HG03565 (cell line): ENCODE results near the gene ZC3H11A.
"Not testable (repeated sequence)": the region's sequence is repeated elsewhere in the genome, so short reads cannot be mapped to it uniquely, and the experiment has no call there.

Experiments
- ATAC-seq: cut with Tn5 transposase; IDR thresholded peaks from one replicate; pipeline ENCODE4 v1.9.1; 2021; ENCODE audit warnings: mild to moderate bottlenecking, moderate library complexity; ENCODE audit not compliant: unreplicated experiment

The ZC3H11A gene

GRCh38 chr1:203795441-203796235, at the start of gene ZC3H11A, which contains the start of gene ZBED6:
Gene ZC3H11A, plus strand, starts transcription at chr1:203795623. Its CDS starts 21,448 bp downstream, at chr1:203817071.
Gene ZBED6, plus strand, starts transcription at chr1:203795623. Its CDS starts 1,900 bp downstream, at chr1:203797523.
- ATAC-seq = peak; percentile 95

- no peak for ATAC-seq
Measured at GRCh38 chr1:203746281-203746680, 49.1 kb upstream of the ZC3H11A start.

GRCh38 chr1:203751051-203751450, 44.4 kb upstream of the ZC3H11A start:
- no peak for ATAC-seq

- not testable (repeated sequence) for ATAC-seq
Measured at GRCh38 chr1:203751618-203752361, 43.6 kb upstream of the ZC3H11A start.

- no peak for ATAC-seq
Measured at GRCh38 chr1:203754455-203754864, 41.0 kb upstream of the ZC3H11A start.

GRCh38 chr1:203756036-203756435, 39.4 kb upstream of the ZC3H11A start:
- ATAC-seq = no peak

- not testable (repeated sequence) for ATAC-seq
Measured at GRCh38 chr1:203758749-203759148, 36.7 kb upstream of the ZC3H11A start.

GRCh38 chr1:203760506-203760905, 34.9 kb upstream of the ZC3H11A start:
- no peak for ATAC-seq

- not testable (repeated sequence) for ATAC-seq
Measured at GRCh38 chr1:203761958-203762357, 33.5 kb upstream of the ZC3H11A start.

GRCh38 chr1:203763505-203763904, 31.9 kb upstream of the ZC3H11A start:
- ATAC-seq = no peak

GRCh38 chr1:203764105-203765028, 31.1 kb upstream of the ZC3H11A start:
- ATAC-seq = no peak

GRCh38 chr1:203765029-203765837, 30.2 kb upstream of the ZC3H11A start, which contains the start of gene LAX1:
Gene LAX1, plus strand, starts transcription at chr1:203765183. Its CDS starts 383 bp downstream, at chr1:203765566.
- ATAC-seq = peak; percentile 71

GRCh38 chr1:203768256-203768655, 27.2 kb upstream of the ZC3H11A start:
- ATAC-seq = no peak

- ATAC-seq = no peak
Measured at GRCh38 chr1:203769505-203770343, 25.7 kb upstream of the ZC3H11A start.

GRCh38 chr1:203771901-203772301, 23.5 kb upstream of the ZC3H11A start:
- no peak for ATAC-seq

- ATAC-seq = no peak
Measured at GRCh38 chr1:203772836-203773235, 22.6 kb upstream of the ZC3H11A start.

- no peak for ATAC-seq
Measured at GRCh38 chr1:203776636-203777035, 18.8 kb upstream of the ZC3H11A start.

GRCh38 chr1:203777596-203777995, 17.8 kb upstream of the ZC3H11A start:
- no peak for ATAC-seq

- ATAC-seq = no peak
Measured at GRCh38 chr1:203778146-203778545, 17.3 kb upstream of the ZC3H11A start.
